Measurements from ENCODE around the gene SEH1L. TPM values are rescaled to one million over a fixed set of nuclear protein-coding genes. Genes with fewer than 3 reads are reported as not detected.
"Not testable (repeated sequence)": the region's sequence is repeated elsewhere in the genome, so short reads cannot be mapped to it uniquely, and the experiment has no call there.

SEH1L gene
- total RNA-seq, 1 donor from 2014 or later = 37.5 TPM

DNA sequence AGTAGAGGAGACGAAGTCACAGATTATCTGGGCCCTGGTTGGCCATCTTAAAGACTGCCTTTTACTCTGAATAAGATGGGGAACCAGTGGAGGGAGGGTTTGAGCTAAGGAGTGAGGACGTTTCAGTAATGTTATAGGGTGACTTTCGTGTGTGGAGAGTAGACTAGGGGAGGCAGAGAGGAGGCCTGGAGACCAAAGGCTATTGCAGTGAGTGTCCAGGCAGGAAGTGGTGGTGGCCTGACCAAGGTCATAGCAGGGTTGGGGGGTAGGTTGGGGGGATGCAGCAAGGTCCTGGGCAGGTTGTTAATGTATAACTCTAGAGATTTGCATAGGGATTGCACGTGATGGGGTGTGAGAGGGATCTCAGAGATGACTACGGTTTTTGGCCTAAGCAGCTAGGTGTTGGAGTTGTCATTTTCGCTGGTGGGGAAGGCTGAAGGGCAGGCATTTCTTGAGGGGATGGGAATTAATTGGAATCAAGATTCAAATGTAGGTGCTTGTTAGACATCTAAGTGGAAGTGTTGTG lies 48.2 kb downstream of the SEH1L start:
- TF ChIP-seq, protein P1, sequence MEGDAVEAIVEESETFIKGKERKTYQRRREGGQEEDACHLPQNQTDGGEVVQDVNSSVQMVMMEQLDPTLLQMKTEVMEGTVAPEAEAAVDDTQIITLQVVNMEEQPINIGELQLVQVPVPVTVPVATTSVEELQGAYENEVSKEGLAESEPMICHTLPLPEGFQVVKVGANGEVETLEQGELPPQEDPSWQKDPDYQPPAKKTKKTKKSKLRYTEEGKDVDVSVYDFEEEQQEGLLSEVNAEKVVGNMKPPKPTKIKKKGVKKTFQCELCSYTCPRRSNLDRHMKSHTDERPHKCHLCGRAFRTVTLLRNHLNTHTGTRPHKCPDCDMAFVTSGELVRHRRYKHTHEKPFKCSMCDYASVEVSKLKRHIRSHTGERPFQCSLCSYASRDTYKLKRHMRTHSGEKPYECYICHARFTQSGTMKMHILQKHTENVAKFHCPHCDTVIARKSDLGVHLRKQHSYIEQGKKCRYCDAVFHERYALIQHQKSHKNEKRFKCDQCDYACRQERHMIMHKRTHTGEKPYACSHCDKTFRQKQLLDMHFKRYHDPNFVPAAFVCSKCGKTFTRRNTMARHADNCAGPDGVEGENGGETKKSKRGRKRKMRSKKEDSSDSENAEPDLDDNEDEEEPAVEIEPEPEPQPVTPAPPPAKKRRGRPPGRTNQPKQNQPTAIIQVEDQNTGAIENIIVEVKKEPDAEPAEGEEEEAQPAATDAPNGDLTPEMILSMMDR (IDR thresholded peaks at IDR 0.05) = no peak
- no peak for DNase-seq (ENCODE audit: low spot score)
- H3K36me3 Mint-ChIP-seq (ENCODE audit: low read depth) = no peaks in the 10 kb centered on the region
- H3K4me3 Mint-ChIP-seq (ENCODE audit: unreplicated experiment) = no peak overlapping the region
- no peaks in the 10 kb centered on the region for H3K9me3 Mint-ChIP-seq (ENCODE audit: low read depth)
- no peaks in the 10 kb centered on the region for H3K27me3 Mint-ChIP-seq (ENCODE audit: low read depth)
- peaks cover 3% of the 10 kb centered on the region for H3K4me1 Mint-ChIP-seq (ENCODE audit: low read depth)
- no peak overlapping the region for H3K27ac Mint-ChIP-seq (ENCODE audit: unreplicated experiment)

- no peak overlapping the region for H3K27ac Mint-ChIP-seq (ENCODE audit: unreplicated experiment)
- H3K36me3 Mint-ChIP-seq (ENCODE audit: low read depth) = no peaks in the 10 kb centered on the region
- no peak for DNase-seq (ENCODE audit: low spot score)
- H3K27me3 Mint-ChIP-seq (ENCODE audit: low read depth) = no peaks in the 10 kb centered on the region
- TF ChIP-seq, protein P1 (IDR thresholded peaks at IDR 0.05) = no peak
- H3K4me3 Mint-ChIP-seq (ENCODE audit: unreplicated experiment) = no peak overlapping the region
- H3K9me3 Mint-ChIP-seq (ENCODE audit: low read depth) = no peaks in the 10 kb centered on the region
- peaks cover 3% of the 10 kb centered on the region for H3K4me1 Mint-ChIP-seq (ENCODE audit: low read depth)
These were observed 49.0 kb downstream of the SEH1L start for GRCh38 chr18:12996661-12997292.

DNA sequence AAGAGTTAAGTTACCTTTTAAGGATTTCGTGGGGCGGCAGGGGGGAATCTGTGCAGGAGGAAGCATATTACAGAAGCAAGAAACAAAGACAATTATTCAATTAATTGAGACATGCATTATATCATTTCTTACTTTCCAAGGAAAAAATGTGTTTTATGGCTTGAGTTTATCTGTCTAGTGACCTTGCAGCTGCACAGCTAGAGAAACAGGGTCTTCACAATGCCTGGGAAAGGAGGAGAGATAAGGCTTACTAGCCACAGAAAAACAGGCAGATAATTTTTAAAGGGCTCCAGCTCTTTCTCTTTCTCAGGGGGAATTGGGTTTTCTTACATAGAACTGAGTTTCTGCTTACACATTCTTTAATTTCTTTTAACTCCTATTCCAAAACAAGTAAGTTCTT lies 49.5 kb downstream of the SEH1L start:
- H3K27ac Mint-ChIP-seq (ENCODE audit: unreplicated experiment); DNase-seq (ENCODE audit: low spot score); H3K9me3 Mint-ChIP-seq (ENCODE audit: low read depth); H3K36me3 Mint-ChIP-seq (ENCODE audit: low read depth); H3K4me1 Mint-ChIP-seq (ENCODE audit: low read depth); H3K27me3 Mint-ChIP-seq (ENCODE audit: low read depth); H3K4me3 Mint-ChIP-seq (ENCODE audit: unreplicated experiment): not testable (repeated sequence)

- Mint-ChIP-seq H3K36me3 (ENCODE audit: low read depth) (no peaks in the 10 kb centered on the region), H3K27me3 (ENCODE audit: low read depth) (no peaks in the 10 kb centered on the region), H3K9me3 (ENCODE audit: low read depth) (no peaks in the 10 kb centered on the region), H3K4me1 (ENCODE audit: low read depth) (peaks cover 3% of the 10 kb centered on the region), H3K4me3 (ENCODE audit: unreplicated experiment) (no peak overlapping the region), H3K27ac (ENCODE audit: unreplicated experiment) (no peak overlapping the region)
- TF ChIP-seq, protein P1 (IDR thresholded peaks at IDR 0.05) = no peak
- DNase-seq (ENCODE audit: low spot score) = no peak
These were observed 50.7 kb downstream of the SEH1L start for GRCh38 chr18:12998332-12999060.

DNA sequence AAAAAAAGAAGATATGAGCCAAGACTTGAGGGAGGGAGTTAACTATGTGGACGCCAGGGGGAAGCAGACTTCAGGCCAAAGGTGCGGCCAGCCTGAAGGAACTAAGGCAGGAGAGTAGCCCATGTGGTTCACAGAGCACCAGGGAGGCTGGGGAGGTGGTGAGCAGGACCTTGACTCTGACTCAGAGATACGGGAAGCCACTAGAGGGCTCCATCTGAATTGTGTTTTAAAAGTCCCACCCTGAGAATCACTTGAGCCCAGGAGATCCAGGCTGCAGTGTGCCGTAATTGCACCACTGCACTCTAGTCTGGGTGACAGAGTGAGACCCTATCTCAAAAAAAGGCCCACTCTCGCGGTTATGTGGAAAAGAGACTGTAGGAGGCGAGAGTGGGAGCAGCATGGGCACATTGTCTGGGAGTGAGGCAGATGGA lies 55.7 kb downstream of the SEH1L start:
- TF ChIP-seq, protein P1 (IDR thresholded peaks at IDR 0.05) = peak; percentile 80
- DNase-seq (ENCODE audit: low spot score) = no peak
- no peak overlapping the region for H3K4me3 Mint-ChIP-seq (ENCODE audit: unreplicated experiment)
- no peaks in the 10 kb centered on the region for H3K36me3 Mint-ChIP-seq (ENCODE audit: low read depth)
- peaks cover 1% of the 10 kb centered on the region for H3K4me1 Mint-ChIP-seq (ENCODE audit: low read depth)
- H3K9me3 Mint-ChIP-seq (ENCODE audit: low read depth) = no peaks in the 10 kb centered on the region
- H3K27ac Mint-ChIP-seq (ENCODE audit: unreplicated experiment) = no peak overlapping the region
- no peaks in the 10 kb centered on the region for H3K27me3 Mint-ChIP-seq (ENCODE audit: low read depth)
